AG10803 (cell line): ENCODE results near the gene TIRAP.

ENCODE experiments used
- DNase-seq: peaks from one replicate; pipeline ENCODE4 v3.0.0; 2010; ENCODE audit warnings: low read depth
- H3K4me3 ChIP-seq: 2 replicates; pipeline ENCODE4 v1.5.1; 2011; ENCODE audit warnings: mild to moderate bottlenecking, low read length, control low read depth
- CTCF ChIP-seq: conservative IDR thresholded peaks from 2 replicates; pipeline ENCODE4 v1.5.1; 2011; ENCODE audit warnings: mild to moderate bottlenecking, low read length, control low read depth, inconsistent platforms

TIRAP gene

GRCh38 chr11:126268708-126269579 is 13.9 kb upstream of the TIRAP start, which contains the start of the genes FOXRED1 and SRPRA:
Gene FOXRED1, plus strand, starts transcription at chr11:126269154. Its CDS starts 53 bp downstream, at chr11:126269207.
Gene SRPRA, minus strand, starts transcription at chr11:126268895. Its CDS starts 91 bp downstream, at chr11:126268804.
- DNase-seq, result peak; percentile 99

GRCh38 chr11:126277322-126277721 is 5.6 kb upstream of the TIRAP start:
- H3K4me3 ChIP-seq, result no peak overlapping the region
- TF ChIP-seq CTCF, result no peak
- DNase-seq, result no peak

More at GRCh38 chr11:126268708-126269579, 13.9 kb upstream of the TIRAP start, which contains the start of the genes FOXRED1 and SRPRA:
- no peak for TF ChIP-seq CTCF
- peak within 1 kb of the TSS; percentile 98 for H3K4me3 ChIP-seq

- no peak overlapping the region for H3K4me3 ChIP-seq
- no peak for TF ChIP-seq CTCF
- DNase-seq, result no peak
Measured at GRCh38 chr11:126277780-126278179, 5.1 kb upstream of the TIRAP start.

GRCh38 chr11:126279191-126279590 is 3.7 kb upstream of the TIRAP start:
- no peak overlapping the region for H3K4me3 ChIP-seq
- no peak for DNase-seq
- no peak for TF ChIP-seq CTCF

- H3K4me3 ChIP-seq, result no peak overlapping the region
- DNase-seq, result no peak
Measured at GRCh38 chr11:126280595-126280994, 2.3 kb upstream of the TIRAP start.

GRCh38 chr11:126281245-126281644 is 1.6 kb upstream of the TIRAP start:
- no peak for DNase-seq
- H3K4me3 ChIP-seq, result no peak overlapping the region
- no peak for TF ChIP-seq CTCF

More at GRCh38 chr11:126280595-126280994, 2.3 kb upstream of the TIRAP start:
- no peak for TF ChIP-seq CTCF
